SK-N-SH (cell line): ENCODE results near the gene GUCA1A.

ENCODE experiments used
- CTCF ChIP-seq: fragments of 200-600 bp; sonication (generic); IDR thresholded peaks from 2 replicates; pipeline ENCODE4 v1.6.1; 2017; ENCODE audit warnings: antibody characterized with exemption, mild to moderate bottlenecking, moderate library complexity
- EZH2phosphoT487 ChIP-seq: fragments of 200-600 bp; sonication (generic); IDR thresholded peaks from 2 replicates; pipeline ENCODE4 v1.6.1; 2017; ENCODE audit warnings: low read depth, mixed run types, mild to moderate bottlenecking, antibody characterized with exemption, moderate library complexity, borderline replicate concordance

GRCh38 chr6:42168650-42169049 is 4.5 kb upstream of the GUCA1A start:
- TF ChIP-seq CTCF (0 out of 2 replicates have a peak, but pooled peaks have one; percentile 12), EZH2phosphoT487 (no peak)
